HG02623 (cell line): ENCODE measurements around the gene PAGR1.
A peak's percentile ranks its signal among the peaks of the same experiment; 100 is the strongest.
"Not testable (repeated sequence)": the region's sequence is repeated elsewhere in the genome, so short reads cannot be mapped to it uniquely, and the experiment has no call there.

Experiments used
- ATAC-seq: cut with Tn5 transposase; IDR thresholded peaks from one replicate; pipeline ENCODE4 v1.9.1; 2021; ENCODE audit warnings: moderate library complexity; ENCODE audit not compliant: unreplicated experiment

The PAGR1 gene

GRCh38 chr16:29791845-29792807 lies 23.8 kb upstream of the PAGR1 start:
- ATAC-seq = no peak

GRCh38 chr16:29793153-29793552 lies 22.8 kb upstream of the PAGR1 start:
- not testable (repeated sequence) for ATAC-seq

GRCh38 chr16:29794231-29794710 lies 21.7 kb upstream of the PAGR1 start:
- no peak for ATAC-seq

- no peak for ATAC-seq
These were observed 13.5 kb upstream of the PAGR1 start for GRCh38 chr16:29802416-29802935.

- ATAC-seq = no peak
These were observed 11.9 kb upstream of the PAGR1 start for GRCh38 chr16:29804020-29804419.

- ATAC-seq = no peak
These were observed 11.3 kb upstream of the PAGR1 start for GRCh38 chr16:29804455-29805231.

- peak; percentile 37 for ATAC-seq
These were observed 10.5 kb upstream of the PAGR1 start for GRCh38 chr16:29805232-29806098.

GRCh38 chr16:29806099-29806579 lies 9.8 kb upstream of the PAGR1 start, which contains the start of gene MAZ:
TSS of gene MAZ (plus strand) at chr16:29806529. CDS start at chr16:29806702, 173 bp downstream.
- no peak for ATAC-seq

- ATAC-seq = no peak
These were observed 9.1 kb upstream of the PAGR1 start for GRCh38 chr16:29806641-29807425.

- ATAC-seq = no peak
These were observed 8.3 kb upstream of the PAGR1 start for GRCh38 chr16:29807426-29808218.

- ATAC-seq = no peak
These were observed 7.6 kb upstream of the PAGR1 start for GRCh38 chr16:29808219-29808900.

- no peak for ATAC-seq
These were observed 6.8 kb upstream of the PAGR1 start for GRCh38 chr16:29809031-29809747.

GRCh38 chr16:29809850-29810698 lies 5.9 kb upstream of the PAGR1 start:
- no peak for ATAC-seq

GRCh38 chr16:29810699-29811169 lies 5.2 kb upstream of the PAGR1 start:
- ATAC-seq = no peak

- no peak for ATAC-seq
These were observed 4.6 kb upstream of the PAGR1 start for GRCh38 chr16:29811170-29811895.
